Measurements from ENCODE around the gene SMPD2.
A peak's percentile ranks its signal among the peaks of the same experiment; 100 is the strongest.

The SMPD2 gene

GRCh38 chr6:109475625-109476024 lies 35.1 kb downstream of the SMPD2 start:
- TF ChIP-seq CTCF (IDR thresholded peaks at IDR 0.05; ENCODE audit: low read depth, low read length, missing control alignments): no peak
- H3K4me3 ChIP-seq (replicated peaks; ENCODE audit: low read depth, low read length): no peak overlapping the region
- DNase-seq (ENCODE audit: extremely low read depth, low read depth): no peak

GRCh38 chr6:109477184-109477583 lies 36.7 kb downstream of the SMPD2 start:
- DNase-seq (ENCODE audit: extremely low read depth, low read depth): no peak

GRCh38 chr6:109477725-109478124 lies 37.2 kb downstream of the SMPD2 start:
- no peak for TF ChIP-seq CTCF (IDR thresholded peaks at IDR 0.05; ENCODE audit: low read depth, low read length, missing control alignments)
- peak overlapping the region; percentile 35 for H3K4me3 ChIP-seq (replicated peaks; ENCODE audit: low read depth, low read length)
- no peak for DNase-seq (ENCODE audit: extremely low read depth, low read depth)

More at GRCh38 chr6:109477184-109477583, 36.7 kb downstream of the SMPD2 start:
- no peak for TF ChIP-seq CTCF (IDR thresholded peaks at IDR 0.05; ENCODE audit: low read depth, low read length, missing control alignments)
- peak overlapping the region; percentile 35; the same call in 1 of the 2 replicates for H3K4me3 ChIP-seq (replicated peaks; ENCODE audit: low read depth, low read length)

- no peak for TF ChIP-seq CTCF (IDR thresholded peaks at IDR 0.05; ENCODE audit: low read depth, low read length, missing control alignments)
- H3K4me3 ChIP-seq (replicated peaks; ENCODE audit: low read depth, low read length): peak overlapping the region; percentile 35
- no peak for DNase-seq (ENCODE audit: extremely low read depth, low read depth)
These were observed 37.8 kb downstream of the SMPD2 start for GRCh38 chr6:109478222-109478805.

GRCh38 chr6:109478841-109479624 lies 38.5 kb downstream of the SMPD2 start:
- peak overlapping the region; percentile 35 for H3K4me3 ChIP-seq (replicated peaks; ENCODE audit: low read depth, low read length)
- no peak for TF ChIP-seq CTCF (IDR thresholded peaks at IDR 0.05; ENCODE audit: low read depth, low read length, missing control alignments)
- no peak for DNase-seq (ENCODE audit: extremely low read depth, low read depth)

- no peak for TF ChIP-seq CTCF (IDR thresholded peaks at IDR 0.05; ENCODE audit: low read depth, low read length, missing control alignments)
- DNase-seq (ENCODE audit: extremely low read depth, low read depth): no peak
- peak overlapping the region; percentile 32 for H3K4me3 ChIP-seq (replicated peaks; ENCODE audit: low read depth, low read length)
These were observed 40.5 kb downstream of the SMPD2 start for GRCh38 chr6:109480993-109481480.

All from HFF-Myc (cell line).